WTC11 (cell line): Measurements from ENCODE around the gene CAMTA1.
A peak's percentile ranks its signal among the peaks of the same experiment; 100 is the strongest.

Experiments
- ATF1 ChIP-seq: sonication (generic); formaldehyde crosslinking; IDR thresholded peaks from 2 replicates; pipeline ENCODE4 v1.8.1; 2023; ENCODE audit warnings: mild to moderate bottlenecking, moderate library complexity, missing genetic modification reagents
- FOXP1 ChIP-seq: sonication (generic); formaldehyde crosslinking; IDR thresholded peaks from 2 replicates; pipeline ENCODE4 v1.8.0; 2022; ENCODE audit warnings: missing genetic modification reagents, mild to moderate bottlenecking, moderate library complexity, borderline replicate concordance
- JUN ChIP-seq: sonication (generic); formaldehyde crosslinking; IDR thresholded peaks from 2 replicates; pipeline ENCODE4 v1.8.0; 2023; ENCODE audit warnings: mild to moderate bottlenecking, missing genetic modification reagents
- RELA ChIP-seq: sonication (generic); formaldehyde crosslinking; IDR thresholded peaks from 2 replicates; pipeline ENCODE4 v1.8.1; 2022; ENCODE audit warnings: missing genetic modification reagents, mild to moderate bottlenecking, borderline replicate concordance
- TF ChIP-seq, protein P1 (sequence below): fragments of 200-600 bp; IDR thresholded peaks from 2 replicates; pipeline ENCODE4 v1.8.0; 2022; ENCODE audit warnings: antibody characterized with exemption
- TF ChIP-seq, protein P2 (sequence below): sonication (generic); formaldehyde crosslinking; IDR thresholded peaks from 2 replicates; pipeline ENCODE4 v1.8.1; 2022; ENCODE audit warnings: low read depth, mild to moderate bottlenecking, moderate library complexity, missing genetic modification reagents, borderline replicate concordance
- TF ChIP-seq, protein P3 (sequence below): sonication (generic); formaldehyde crosslinking; IDR thresholded peaks from 2 replicates; pipeline ENCODE4 v1.8.0; 2022; ENCODE audit warnings: mild to moderate bottlenecking, missing genetic modification reagents
- TF ChIP-seq, protein P4 (sequence below): sonication (generic); formaldehyde crosslinking; IDR thresholded peaks from 2 replicates; pipeline ENCODE4 v1.8.0; 2022; ENCODE audit warnings: mild to moderate bottlenecking, missing genetic modification reagents
- TF ChIP-seq, protein P5 (sequence below): sonication (generic); formaldehyde crosslinking; IDR thresholded peaks from 2 replicates; pipeline ENCODE4 v1.8.1; 2022; ENCODE audit warnings: low read depth, missing genetic modification reagents, borderline replicate concordance

DNA sequence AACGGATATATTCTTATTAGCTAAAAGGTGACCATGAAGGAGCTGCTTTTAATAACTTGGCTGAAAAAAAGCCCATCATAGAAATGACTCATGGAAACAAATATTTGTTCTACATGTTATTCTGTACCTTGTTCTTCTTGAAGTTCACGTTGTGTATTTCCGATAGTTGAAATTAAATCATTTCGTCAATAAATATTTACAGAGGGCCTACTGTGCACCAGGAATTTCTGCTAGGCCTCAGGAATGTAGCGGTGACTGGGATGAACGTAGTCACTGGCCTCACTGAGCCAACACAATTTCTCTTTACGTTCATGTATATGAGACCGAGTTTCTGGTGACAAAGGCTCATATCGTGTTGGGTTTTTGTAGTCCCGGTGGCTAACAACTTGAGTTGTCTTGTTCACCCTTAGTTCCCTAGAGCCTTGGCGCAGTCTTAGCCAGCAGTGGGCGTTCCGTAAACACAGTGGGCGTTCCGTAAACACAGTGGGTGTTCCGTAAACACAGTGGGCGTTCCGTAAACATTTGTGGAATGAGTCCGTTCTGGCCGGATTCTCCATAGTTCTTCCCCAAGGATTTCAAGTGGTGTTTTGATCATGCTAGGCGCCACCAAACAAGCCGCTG lies 932.6 kb downstream of the CAMTA1 start:
- TF ChIP-seq, protein P1, sequence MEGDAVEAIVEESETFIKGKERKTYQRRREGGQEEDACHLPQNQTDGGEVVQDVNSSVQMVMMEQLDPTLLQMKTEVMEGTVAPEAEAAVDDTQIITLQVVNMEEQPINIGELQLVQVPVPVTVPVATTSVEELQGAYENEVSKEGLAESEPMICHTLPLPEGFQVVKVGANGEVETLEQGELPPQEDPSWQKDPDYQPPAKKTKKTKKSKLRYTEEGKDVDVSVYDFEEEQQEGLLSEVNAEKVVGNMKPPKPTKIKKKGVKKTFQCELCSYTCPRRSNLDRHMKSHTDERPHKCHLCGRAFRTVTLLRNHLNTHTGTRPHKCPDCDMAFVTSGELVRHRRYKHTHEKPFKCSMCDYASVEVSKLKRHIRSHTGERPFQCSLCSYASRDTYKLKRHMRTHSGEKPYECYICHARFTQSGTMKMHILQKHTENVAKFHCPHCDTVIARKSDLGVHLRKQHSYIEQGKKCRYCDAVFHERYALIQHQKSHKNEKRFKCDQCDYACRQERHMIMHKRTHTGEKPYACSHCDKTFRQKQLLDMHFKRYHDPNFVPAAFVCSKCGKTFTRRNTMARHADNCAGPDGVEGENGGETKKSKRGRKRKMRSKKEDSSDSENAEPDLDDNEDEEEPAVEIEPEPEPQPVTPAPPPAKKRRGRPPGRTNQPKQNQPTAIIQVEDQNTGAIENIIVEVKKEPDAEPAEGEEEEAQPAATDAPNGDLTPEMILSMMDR, result no peak
- TF ChIP-seq, protein P2, sequence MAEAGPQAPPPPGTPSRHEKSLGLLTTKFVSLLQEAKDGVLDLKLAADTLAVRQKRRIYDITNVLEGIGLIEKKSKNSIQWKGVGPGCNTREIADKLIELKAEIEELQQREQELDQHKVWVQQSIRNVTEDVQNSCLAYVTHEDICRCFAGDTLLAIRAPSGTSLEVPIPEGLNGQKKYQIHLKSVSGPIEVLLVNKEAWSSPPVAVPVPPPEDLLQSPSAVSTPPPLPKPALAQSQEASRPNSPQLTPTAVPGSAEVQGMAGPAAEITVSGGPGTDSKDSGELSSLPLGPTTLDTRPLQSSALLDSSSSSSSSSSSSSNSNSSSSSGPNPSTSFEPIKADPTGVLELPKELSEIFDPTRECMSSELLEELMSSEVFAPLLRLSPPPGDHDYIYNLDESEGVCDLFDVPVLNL, result no peak
- TF ChIP-seq, protein P3, sequence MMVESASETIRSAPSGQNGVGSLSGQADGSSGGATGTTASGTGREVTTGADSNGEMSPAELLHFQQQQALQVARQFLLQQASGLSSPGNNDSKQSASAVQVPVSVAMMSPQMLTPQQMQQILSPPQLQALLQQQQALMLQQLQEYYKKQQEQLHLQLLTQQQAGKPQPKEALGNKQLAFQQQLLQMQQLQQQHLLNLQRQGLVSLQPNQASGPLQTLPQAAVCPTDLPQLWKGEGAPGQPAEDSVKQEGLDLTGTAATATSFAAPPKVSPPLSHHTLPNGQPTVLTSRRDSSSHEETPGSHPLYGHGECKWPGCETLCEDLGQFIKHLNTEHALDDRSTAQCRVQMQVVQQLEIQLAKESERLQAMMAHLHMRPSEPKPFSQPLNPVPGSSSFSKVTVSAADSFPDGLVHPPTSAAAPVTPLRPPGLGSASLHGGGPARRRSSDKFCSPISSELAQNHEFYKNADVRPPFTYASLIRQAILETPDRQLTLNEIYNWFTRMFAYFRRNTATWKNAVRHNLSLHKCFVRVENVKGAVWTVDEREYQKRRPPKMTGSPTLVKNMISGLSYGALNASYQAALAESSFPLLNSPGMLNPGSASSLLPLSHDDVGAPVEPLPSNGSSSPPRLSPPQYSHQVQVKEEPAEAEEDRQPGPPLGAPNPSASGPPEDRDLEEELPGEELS (CRISPR knock-in tag), result peak; percentile 100
- TF ChIP-seq, protein P4, sequence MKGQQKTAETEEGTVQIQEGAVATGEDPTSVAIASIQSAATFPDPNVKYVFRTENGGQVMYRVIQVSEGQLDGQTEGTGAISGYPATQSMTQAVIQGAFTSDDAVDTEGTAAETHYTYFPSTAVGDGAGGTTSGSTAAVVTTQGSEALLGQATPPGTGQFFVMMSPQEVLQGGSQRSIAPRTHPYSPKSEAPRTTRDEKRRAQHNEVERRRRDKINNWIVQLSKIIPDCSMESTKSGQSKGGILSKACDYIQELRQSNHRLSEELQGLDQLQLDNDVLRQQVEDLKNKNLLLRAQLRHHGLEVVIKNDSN (CRISPR knock-in tag), result no peak
- TF ChIP-seq ATF1 (CRISPR knock-in tag) (no peak), FOXP1 (CRISPR knock-in tag) (peak; percentile 92), RELA (CRISPR knock-in tag) (no peak), JUN (no peak)
- TF ChIP-seq, protein P5, sequence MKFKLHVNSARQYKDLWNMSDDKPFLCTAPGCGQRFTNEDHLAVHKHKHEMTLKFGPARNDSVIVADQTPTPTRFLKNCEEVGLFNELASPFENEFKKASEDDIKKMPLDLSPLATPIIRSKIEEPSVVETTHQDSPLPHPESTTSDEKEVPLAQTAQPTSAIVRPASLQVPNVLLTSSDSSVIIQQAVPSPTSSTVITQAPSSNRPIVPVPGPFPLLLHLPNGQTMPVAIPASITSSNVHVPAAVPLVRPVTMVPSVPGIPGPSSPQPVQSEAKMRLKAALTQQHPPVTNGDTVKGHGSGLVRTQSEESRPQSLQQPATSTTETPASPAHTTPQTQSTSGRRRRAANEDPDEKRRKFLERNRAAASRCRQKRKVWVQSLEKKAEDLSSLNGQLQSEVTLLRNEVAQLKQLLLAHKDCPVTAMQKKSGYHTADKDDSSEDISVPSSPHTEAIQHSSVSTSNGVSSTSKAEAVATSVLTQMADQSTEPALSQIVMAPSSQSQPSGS, result no peak
